ENCODE data around the gene AFF2.

AFF2 gene

GRCh38 chrX:148723551-148723950 is 223.1 kb downstream of the AFF2 start:
- DNase-seq = no peak

- no peak for DNase-seq
These were observed 228.5 kb downstream of the AFF2 start for GRCh38 chrX:148728901-148729300.

DNA sequence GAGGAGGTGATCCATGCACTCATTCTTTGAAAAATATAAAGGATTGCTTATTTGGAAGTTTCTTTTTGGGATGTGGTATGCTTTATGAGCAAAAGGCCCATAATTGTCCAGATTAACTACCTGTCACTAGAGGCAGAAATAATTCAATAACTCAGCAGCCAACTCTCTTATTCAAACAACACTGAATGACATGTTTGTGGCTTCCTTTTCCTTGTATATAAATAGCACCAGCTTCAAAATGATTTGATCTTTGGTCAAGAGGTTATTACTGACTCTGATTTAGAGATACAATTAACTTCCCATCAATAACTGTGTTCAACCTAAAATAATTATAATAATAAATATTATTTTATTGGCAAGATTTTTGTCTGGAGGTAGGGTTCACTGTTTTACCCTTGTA is 232.3 kb downstream of the AFF2 start:
- DNase-seq = no peak

GRCh38 chrX:148741441-148741840 is 241.0 kb downstream of the AFF2 start:
- peak in 8 of 58 donors; percentile 0 to 3 (median 1) for DNase-seq

- no peak for DNase-seq
These were observed 254.7 kb downstream of the AFF2 start for GRCh38 chrX:148755111-148755510.

DNA sequence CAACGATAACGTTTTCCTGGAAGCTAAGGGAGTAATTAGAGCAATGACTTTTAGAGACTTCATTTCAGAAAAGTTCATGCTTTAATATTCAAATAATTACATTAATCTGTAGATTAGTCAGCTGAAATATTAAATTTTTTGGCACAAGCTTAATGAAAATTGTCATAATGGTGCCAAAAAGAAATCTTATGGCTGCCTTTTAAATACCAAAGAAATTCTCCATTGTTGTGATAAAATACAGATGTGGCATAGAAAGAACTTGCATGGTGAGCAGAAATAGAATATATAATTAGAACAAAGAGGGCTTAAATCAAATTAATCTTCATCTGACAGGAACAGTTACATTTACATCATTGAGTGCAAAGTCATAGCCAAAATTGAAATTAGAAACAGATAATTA is 263.5 kb downstream of the AFF2 start:
- DNase-seq = no peak

DNA sequence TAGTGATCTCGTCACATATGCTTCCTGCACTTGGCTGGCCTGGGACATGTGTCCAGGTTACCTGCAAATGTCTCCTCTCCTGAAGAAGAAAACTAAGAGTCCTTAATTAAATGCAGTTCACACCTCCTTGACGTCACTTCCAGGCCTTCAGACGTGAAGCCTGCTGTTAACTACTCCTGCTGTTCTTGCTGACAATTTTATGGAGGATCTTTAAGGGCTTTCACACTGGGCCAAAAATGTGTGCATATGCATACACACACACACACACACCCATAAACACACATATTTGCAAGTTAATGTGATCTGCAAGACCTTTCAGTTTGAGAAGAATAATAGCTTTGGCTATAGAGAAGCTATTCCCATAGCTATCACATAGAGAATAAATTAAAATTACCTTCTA is 267.9 kb downstream of the AFF2 start:
- no peak for DNase-seq

DNA sequence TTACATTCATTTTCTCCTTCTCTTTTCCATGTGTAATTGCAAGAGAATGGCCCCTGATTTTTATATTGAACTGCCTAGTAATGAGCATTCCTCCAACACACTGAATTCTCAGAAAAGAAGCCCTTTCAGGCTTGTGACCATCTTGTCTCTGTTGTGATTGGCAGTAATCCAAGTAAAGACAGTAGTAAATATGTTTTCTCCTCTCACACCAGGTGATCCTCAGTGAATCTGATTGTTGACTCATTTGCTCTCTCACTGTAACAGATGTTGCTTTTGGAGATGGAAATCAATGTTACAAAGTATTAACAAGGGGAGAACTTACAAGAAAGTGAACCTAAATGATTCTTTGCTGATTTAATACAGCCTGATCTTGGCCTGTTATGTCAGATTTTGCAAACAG is 271.0 kb downstream of the AFF2 start:
- DNase-seq = no peak

DNA sequence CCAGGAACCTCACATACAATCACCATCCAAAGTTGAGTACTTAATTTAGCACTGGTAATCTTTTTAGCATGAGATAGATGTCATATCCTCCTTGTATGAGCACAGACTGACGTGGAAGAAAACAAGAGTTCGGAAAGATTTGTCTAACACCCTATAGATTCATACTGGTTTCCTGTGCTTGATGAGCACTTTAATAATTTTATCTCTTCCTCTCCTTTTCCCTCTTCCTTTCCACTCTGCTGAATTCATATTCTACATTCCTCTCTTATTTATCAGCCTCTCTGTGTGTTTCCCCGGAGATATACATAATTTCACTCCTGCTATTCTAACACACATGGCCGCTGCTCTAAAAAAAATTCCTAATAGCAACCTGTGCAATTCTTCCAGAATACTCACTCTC is 273.9 kb downstream of the AFF2 start:
- no peak for DNase-seq

GRCh38 chrX:148784137-148784536 is 283.7 kb downstream of the AFF2 start:
- DNase-seq = no peak

DNA sequence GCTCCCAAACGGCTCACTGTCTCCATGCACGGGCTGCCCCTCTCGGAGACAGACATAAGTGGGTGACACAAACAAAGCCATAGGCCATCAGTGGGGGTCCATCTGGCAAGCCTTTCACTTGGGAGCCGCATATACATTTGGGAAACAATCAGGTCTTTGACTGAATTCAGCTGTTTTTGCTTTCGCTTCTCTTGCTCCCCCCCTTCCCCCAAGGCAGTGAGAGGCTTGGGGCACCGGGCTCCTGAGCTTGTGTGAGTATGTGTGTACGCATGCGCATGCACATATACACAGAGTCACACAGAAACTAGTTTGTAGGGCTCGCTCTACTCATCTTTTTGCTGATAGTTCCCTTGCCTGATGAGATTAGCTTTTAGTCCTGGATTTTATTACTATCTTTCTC is 284.4 kb downstream of the AFF2 start:
- DNase-seq = peak in 9 of 58 donors; percentile 0 to 16 (median 1)

- DNase-seq = no peak
These were observed 284.8 kb downstream of the AFF2 start for GRCh38 chrX:148785256-148785655.

DNA sequence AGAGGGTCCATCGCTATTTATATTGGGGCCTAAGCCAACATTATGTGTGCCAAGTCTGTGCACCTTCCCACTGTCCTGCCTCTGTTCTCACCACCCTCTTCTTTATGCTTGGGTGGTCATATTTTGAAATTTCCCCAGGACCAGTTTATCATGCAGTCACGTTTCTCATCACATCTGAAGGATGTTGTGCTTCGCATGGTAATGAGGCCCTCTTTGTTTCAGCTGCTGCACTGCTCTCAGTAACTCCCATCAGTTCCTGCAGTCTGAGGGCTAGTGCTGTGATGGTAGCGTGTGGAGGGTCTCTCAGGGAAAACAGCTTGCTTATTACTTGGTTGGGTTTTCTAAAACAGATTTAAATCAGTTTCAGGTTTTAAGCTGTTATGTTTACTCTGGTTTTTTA is 288.0 kb downstream of the AFF2 start:
- DNase-seq = no peak

DNA sequence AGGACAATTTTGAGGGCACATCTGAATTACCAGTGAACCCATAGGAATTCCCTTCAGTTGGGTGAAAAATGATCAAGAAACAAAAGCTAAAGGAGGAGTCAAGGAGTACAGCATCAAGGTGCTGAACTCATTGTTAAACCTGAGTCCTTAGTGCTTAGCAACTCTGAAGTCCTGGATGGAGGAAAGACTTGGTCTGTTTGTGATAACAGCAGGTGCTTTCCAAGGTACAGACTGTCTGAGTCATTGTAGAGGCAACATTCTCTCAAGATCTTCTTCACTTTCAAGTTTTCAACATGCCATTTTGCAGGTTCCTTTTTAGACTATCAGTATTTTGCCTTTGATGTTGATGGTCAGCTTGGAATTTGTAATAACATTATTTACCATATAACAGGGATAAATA is 293.9 kb downstream of the AFF2 start:
- DNase-seq = no peak

- DNase-seq = no peak
These were observed 304.4 kb downstream of the AFF2 start for GRCh38 chrX:148804579-148805355.

DNA sequence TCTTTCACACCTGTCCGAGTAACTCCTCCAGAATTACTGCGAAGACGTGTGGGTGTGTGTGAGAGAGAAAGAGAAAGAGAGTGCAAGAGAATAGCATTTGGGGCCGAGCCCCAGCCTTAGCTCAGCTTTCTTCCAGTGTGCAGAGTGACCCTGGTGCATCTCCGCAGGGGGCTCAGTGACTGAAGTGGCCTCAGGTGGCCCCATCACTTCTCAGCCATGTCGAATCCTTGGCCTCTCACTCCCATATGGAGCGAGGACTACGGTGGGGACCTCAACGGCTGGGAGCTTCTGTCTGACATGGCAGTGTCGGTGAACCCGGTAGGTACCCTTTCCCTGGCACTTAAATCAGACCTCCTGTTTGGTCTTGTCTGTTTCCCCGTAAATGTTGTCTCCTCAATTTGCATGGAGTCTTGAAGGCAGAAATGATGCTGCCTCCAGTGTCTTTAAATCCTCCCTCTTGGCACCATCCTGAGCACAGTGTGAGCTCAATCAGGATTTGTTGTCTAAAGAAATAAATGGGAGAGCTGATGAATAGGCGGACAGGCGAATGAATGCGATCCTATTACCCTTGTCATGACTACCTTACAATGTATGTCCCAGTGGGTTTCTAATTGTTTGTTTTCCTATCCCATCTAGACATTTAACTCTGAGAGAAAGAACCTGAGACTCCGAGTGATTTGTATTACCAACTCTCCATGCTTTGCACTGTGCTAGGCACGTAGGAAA is 305.9 kb downstream of the AFF2 start:
- DNase-seq = no peak

GRCh38 chrX:148808833-148809232 is 308.4 kb downstream of the AFF2 start:
- no peak for DNase-seq

GRCh38 chrX:148811236-148811635 is 310.8 kb downstream of the AFF2 start:
- DNase-seq = no peak

GRCh38 chrX:148813422-148813821 is 313.0 kb downstream of the AFF2 start:
- DNase-seq = no peak

GRCh38 chrX:148813967-148814366 is 313.6 kb downstream of the AFF2 start:
- no peak for DNase-seq

GRCh38 chrX:148815218-148815961 is 315.0 kb downstream of the AFF2 start:
- no peak for DNase-seq

- DNase-seq = no peak
These were observed 323.6 kb downstream of the AFF2 start for GRCh38 chrX:148823986-148824385.

Measured in anterior cingulate cortex (tissue), 58 donors.